H1 (cell line): ENCODE data around the gene CAPN14. TPM values are rescaled to one million over a fixed set of nuclear protein-coding genes. Genes with fewer than 3 reads are reported as not detected.
A peak's percentile ranks its signal among the peaks of the same experiment; 100 is the strongest.

Source experiments
- CTCF ChIA-PET: fragments of 300-600 bp; sonication (Branson Sonifier 250); formaldehyde crosslinking; loops from one replicate; lab custom pipeline; 2021; ENCODE audit not compliant: partially characterized antibody; lab: Charles Lee
- POLR2A ChIA-PET: fragments of 300-600 bp; sonication (Branson Sonifier 250); formaldehyde crosslinking; loops from one replicate; lab custom pipeline; 2021; ENCODE audit warnings: inconsistent platforms; ENCODE audit not compliant: partially characterized antibody; lab: Charles Lee
- DNase-seq, 2 experiments: peaks; one replicate each; pipeline versions ENCODE4 v3.0.0 to v3.0.0-alpha.2; 2010 to 2022; ENCODE audit warnings: low spot score in 2 of 2, low read depth in 1 of 2, mixed read lengths in 1 of 2
- FAIRE-seq: peaks from 2 replicates; lab custom pipeline; 2011; peaks lifted over from hg19 to GRCh38; lab: Jason Lieb, UNC
- H2AFZ ChIP-seq: 2 replicates; pipeline ENCODE4 v1.8.1; 2012; ENCODE audit warnings: low read length, inconsistent platforms
- H2AK5ac ChIP-seq: 2 replicates; pipeline ENCODE4 v1.6.1; 2013; ENCODE audit warnings: low read depth, low read length
- H2BK120ac ChIP-seq: replicated peaks from 2 replicates; pipeline ENCODE3; 2013; ENCODE audit warnings: low read depth, low read length, inconsistent platforms
- H2BK12ac ChIP-seq: 2 replicates; pipeline ENCODE4 v1.6.1; 2013; ENCODE audit warnings: low read depth, low read length
- H2BK15ac ChIP-seq: 2 replicates; pipeline ENCODE4 v1.6.1; 2013; ENCODE audit warnings: low read length
- H2BK20ac ChIP-seq: 2 replicates; pipeline ENCODE4 v1.6.1; 2013; ENCODE audit warnings: low read length
- H2BK5ac ChIP-seq: 2 replicates; pipeline ENCODE4 v1.6.1; 2013; ENCODE audit warnings: low read depth, low read length
- H3K14ac ChIP-seq: 2 replicates; pipeline ENCODE4 v1.6.1; 2013; ENCODE audit warnings: inconsistent platforms; ENCODE audit not compliant: insufficient read length
- H3K18ac ChIP-seq: 2 replicates; pipeline ENCODE4 v1.6.1; 2013; ENCODE audit warnings: low read length; ENCODE audit errors: extremely low read depth
- H3K23ac ChIP-seq: 2 replicates; pipeline ENCODE4 v1.6.1; 2013; ENCODE audit warnings: inconsistent platforms; ENCODE audit not compliant: insufficient read length
- H3K23me2 ChIP-seq: 2 replicates; pipeline ENCODE4 v1.6.1; 2013; ENCODE audit warnings: low read depth, low read length
- H3K27ac ChIP-seq: 2 replicates; pipeline ENCODE4 v1.6.1; 2011; ENCODE audit warnings: low read depth, low read length, inconsistent platforms
- H3K27me3 ChIP-seq, 4 experiments: replicated peaks in 1 of 4; 1 replicate in 1 of 4; 2 replicates in 3 of 4; pipeline versions ENCODE4 v1.6.1 to v1.8.1; 2011 to 2013; ENCODE audit warnings: low read length in 3 of 4, mild to moderate bottlenecking in 3 of 4, inconsistent platforms in 2 of 4, mixed read lengths in 2 of 4, moderate library complexity in 1 of 4; ENCODE audit not compliant: control insufficient read depth in 3 of 4, insufficient read depth in 3 of 4; ENCODE audit errors: extremely low read depth in 1 of 4
- H3K36me3 ChIP-seq, 4 experiments: 2 replicates each; pipeline versions ENCODE4 v1.6.1 to v1.8.1; 2011 to 2013; ENCODE audit warnings: mild to moderate bottlenecking in 4 of 4, low read length in 3 of 4, moderate library complexity in 2 of 4, control low read depth in 1 of 4, inconsistent platforms in 1 of 4; ENCODE audit not compliant: insufficient read depth in 4 of 4, control insufficient read depth in 2 of 4
- H3K4ac ChIP-seq: replicated peaks from 2 replicates; pipeline ENCODE3; 2013; ENCODE audit warnings: low read length, low read depth, mixed read lengths, inconsistent platforms; ENCODE audit not compliant: insufficient read length
- H3K4me1 ChIP-seq, 4 experiments: replicated peaks in 1 of 4; 1 replicate in 1 of 4; 2 replicates in 3 of 4; pipeline versions ENCODE4 v1.6.1 to v1.8.1; 2011 to 2013; ENCODE audit warnings: low read length in 3 of 4, inconsistent platforms in 2 of 4, mixed read lengths in 1 of 4; ENCODE audit not compliant: insufficient read depth in 4 of 4, control insufficient read depth in 3 of 4
- H3K4me2 ChIP-seq, 2 experiments: 2 replicates each; pipeline versions ENCODE4 v1.6.1 to v1.8.1; 2011 to 2013; ENCODE audit warnings: low read depth in 2 of 2, low read length in 2 of 2, control low read depth in 1 of 2, inconsistent platforms in 1 of 2, mild to moderate bottlenecking in 1 of 2; ENCODE audit not compliant: insufficient read depth in 1 of 2
- H3K4me3 ChIP-seq, 4 experiments: fragments of 200-600, 300-600 bp in 1 of 4; sonication (generic), shearing (Covaris generic), sonication (Bioruptor Twin) in 1 of 4; 2 replicates each; pipeline versions ENCODE4 v1.5.1 to v1.8.1; 2011 to 2016; ENCODE audit warnings: low read length in 4 of 4, low read depth in 3 of 4, control low read depth in 2 of 4, inconsistent platforms in 2 of 4, mild to moderate bottlenecking in 2 of 4, mixed read lengths in 1 of 4, moderate library complexity in 1 of 4; ENCODE audit not compliant: insufficient read depth in 2 of 4; ENCODE audit errors: extremely low read depth in 1 of 4
- H3K56ac ChIP-seq: replicated peaks from 2 replicates; pipeline ENCODE3; 2013; ENCODE audit warnings: low read depth, mild to moderate bottlenecking, mixed read lengths, low read length, inconsistent platforms; ENCODE audit not compliant: insufficient read length
- H3K79me1 ChIP-seq: 2 replicates; pipeline ENCODE4 v1.6.1; 2013; ENCODE audit warnings: low read depth, low read length, control low read depth
- H3K79me2 ChIP-seq, 2 experiments: 2 replicates each; pipeline versions ENCODE4 v1.6.1 to v1.8.1; 2012 to 2013; ENCODE audit warnings: low read length in 2 of 2, mild to moderate bottlenecking in 2 of 2, inconsistent platforms in 1 of 2; ENCODE audit not compliant: insufficient read depth in 2 of 2, control insufficient read depth in 1 of 2
- H3K9ac ChIP-seq, 4 experiments: replicated peaks in 1 of 4; 1 replicate in 1 of 4; 2 replicates in 3 of 4; pipeline versions ENCODE4 v1.6.1 to v1.8.1; 2011 to 2013; ENCODE audit warnings: low read depth in 3 of 4, low read length in 3 of 4, control low read depth in 2 of 4, mild to moderate bottlenecking in 2 of 4, moderate library complexity in 2 of 4, inconsistent platforms in 1 of 4; ENCODE audit errors: extremely low read depth in 1 of 4
- H3K9me3 ChIP-seq, 2 experiments: 2 replicates each; pipeline versions ENCODE4 v1.6.1 to v1.8.1; 2012 to 2013; ENCODE audit warnings: mild to moderate bottlenecking in 2 of 2, moderate library complexity in 2 of 2, control low read depth in 1 of 2, inconsistent platforms in 1 of 2, low read depth in 1 of 2, low read length in 1 of 2, mixed read lengths in 1 of 2; ENCODE audit not compliant: insufficient read depth in 2 of 2
- H4K20me1 ChIP-seq, 2 experiments: replicated peaks in 1 of 2; 2 replicates each; pipeline versions ENCODE3 to v1.8.1; 2011 to 2013; ENCODE audit warnings: inconsistent platforms in 2 of 2, low read length in 2 of 2, mild to moderate bottlenecking in 1 of 2; ENCODE audit not compliant: insufficient read depth in 2 of 2, control insufficient read depth in 1 of 2
- H4K5ac ChIP-seq: 2 replicates; pipeline ENCODE4 v1.6.1; 2013; ENCODE audit warnings: low read length, low read depth, mixed read lengths, inconsistent platforms; ENCODE audit not compliant: insufficient read length
- H4K8ac ChIP-seq: 2 replicates; pipeline ENCODE4 v1.8.0; 2013; ENCODE audit warnings: mild to moderate bottlenecking, moderate library complexity, low read length, inconsistent platforms; ENCODE audit not compliant: insufficient read depth; ENCODE audit errors: extremely low read depth
- H4K91ac ChIP-seq: replicated peaks from 2 replicates; pipeline ENCODE3; 2013; ENCODE audit warnings: low read length, mixed read lengths, inconsistent platforms; ENCODE audit not compliant: insufficient read length
- ASH2L ChIP-seq: fragments of 200-600, 300-600 bp; sonication (generic); IDR thresholded peaks from one replicate; pipeline ENCODE4 v1.7.1; 2017; ENCODE audit warnings: low read length
- CBX5 ChIP-seq: fragments of 300-800, 300-1000 bp; sonication (generic); IDR thresholded peaks from 2 replicates; pipeline ENCODE4 v1.7.1; 2016; ENCODE audit warnings: antibody characterized with exemption, low read length, low read depth
- CTCF ChIP-seq, 3 experiments: IDR thresholded peaks; 1 replicate in 2 of 3; 2 replicates in 1 of 3; pipeline versions ENCODE4 v1.5.1 to v1.6.1; 2011; ENCODE audit warnings: low read length in 3 of 3, mild to moderate bottlenecking in 3 of 3, inconsistent platforms in 2 of 3, low read depth in 1 of 3, moderate library complexity in 1 of 3; ENCODE audit not compliant: insufficient read depth in 1 of 3; ENCODE audit errors: control extremely low read depth in 1 of 3
- EZH2 ChIP-seq: fragments of 200-600 bp; sonication (generic); IDR thresholded peaks from 2 replicates; pipeline ENCODE4 v1.7.1; 2012; ENCODE audit warnings: low read depth, mild to moderate bottlenecking, moderate library complexity, low read length, inconsistent platforms; ENCODE audit not compliant: severe bottlenecking
- FOSL1 ChIP-seq: IDR thresholded peaks from 2 replicates; pipeline ENCODE4 v1.6.1; 2011; ENCODE audit warnings: mild to moderate bottlenecking, low read depth, low read length, moderate library complexity; ENCODE audit not compliant: insufficient read depth
- JUN ChIP-seq: IDR thresholded peaks from 2 replicates; pipeline ENCODE4 v1.6.1; 2011; ENCODE audit warnings: low read depth, mild to moderate bottlenecking, improper control_type of control experiment, low read length
- KDM1A ChIP-seq: fragments of 200-600, 300-600 bp; sonication (generic); IDR thresholded peaks from 2 replicates; pipeline ENCODE4 v1.7.1; 2016; ENCODE audit warnings: mild to moderate bottlenecking, low read length, borderline replicate concordance
- KDM4A ChIP-seq: IDR thresholded peaks from one replicate; pipeline ENCODE4 v1.7.1; 2012; ENCODE audit warnings: low read depth, mild to moderate bottlenecking, moderate library complexity, low read length, inconsistent platforms; ENCODE audit not compliant: severe bottlenecking
- NANOG ChIP-seq: IDR thresholded peaks from 2 replicates; pipeline ENCODE4 v1.6.1; 2011; ENCODE audit warnings: low read length, low read depth, mild to moderate bottlenecking, inconsistent platforms; ENCODE audit not compliant: insufficient read depth, poor library complexity, severe bottlenecking
- RBBP5 ChIP-seq: IDR thresholded peaks from 2 replicates; pipeline ENCODE4 v1.7.1; 2012; ENCODE audit warnings: low read depth, mild to moderate bottlenecking, inconsistent platforms, low read length, moderate library complexity, borderline replicate concordance
- RFX5 ChIP-seq: IDR thresholded peaks from 2 replicates; pipeline ENCODE4 v1.6.1; 2011; ENCODE audit warnings: low read depth, low read length, improper control_type of control experiment, borderline replicate concordance
- WGBS, 2 experiments: shearing (Covaris generic) in 1 of 2; methylation state at CpG; one replicate each; pipeline versions ENCODE4 v1.1.6 to v1.1.7; 2013 to 2015; ENCODE audit warnings: low lambda C conversion rate in 2 of 2, mixed read lengths in 2 of 2, inconsistent platforms in 1 of 2, low coverage in 1 of 2, missing lambda C conversion rate in 1 of 2; ENCODE audit not compliant: insufficient replicate concordance in 2 of 2, insufficient coverage in 1 of 2, insufficient read length in 1 of 2; ENCODE audit errors: extremely low coverage in 1 of 2, missing lambda C conversion rate in 1 of 2; 5-methylcytosine and 5-hydroxymethylcytosine counted together
- polyA plus RNA-seq, 7 experiments: library from polyadenylated mRNA; depleted of rRNA in 3 of 7; stranded (reverse) in 5 of 7; unstranded in 2 of 7; fragments of >200 nt in 5 of 7; fragments of 200-250 nt in 2 of 7; gene quantifications; 1 replicate in 5 of 7; 2 replicates in 1 of 7; 4 replicates in 1 of 7; pipeline versions ENCODE4 v1.2.1 to v1.2.3, GENCODE V29; 2011 to 2013; ENCODE audit warnings: missing spikeins in 2 of 7, mixed read lengths in 2 of 7
- total RNA-seq: library from RNA; stranded (reverse); fragmentation: NEBNext Ultra II Directional; extraction: Animal tissue kit (Norgen Biotek cat#: 25700); gene quantifications from 2 replicates; pipeline ENCODE4 v1.2.1, GENCODE V29; 2021

CAPN14 gene
- total and polyA plus RNA-seq, 2 of the 8 experiments (the other 6 are each of a cell fraction or from before 2014, with no cell fraction given), result 0.07 TPM; not detected in 1

GRCh38 chr2:31163011-31163539 is 54.2 kb downstream of the CAPN14 start:
- no peak for FAIRE-seq
- Histone ChIP-seq H3K4me2 (no peak overlapping the region), H3K4ac (no peak overlapping the region), H2BK120ac (no peak overlapping the region), H4K8ac (no peak overlapping the region), H2AK5ac (no peak overlapping the region), H3K14ac (no peak overlapping the region), H3K27ac (no peak overlapping the region), H3K56ac (no peak overlapping the region), H4K5ac (no peak overlapping the region), H3K4me1 (no peaks in the 10 kb centered on the region), H3K36me3 (no peaks in the 10 kb centered on the region), H3K23me2 (no peaks in the 10 kb centered on the region), H2BK20ac (no peak overlapping the region), H3K9ac (no peak overlapping the region), H4K20me1 (no peaks in the 10 kb centered on the region), H3K4me3 (no peak overlapping the region), H3K9me3 (no peaks in the 10 kb centered on the region), H3K27me3 (no peaks in the 10 kb centered on the region), H2BK15ac (no peak overlapping the region), H2AFZ (no peak overlapping the region), H3K79me2 (no peaks in the 10 kb centered on the region), H2BK5ac (no peak overlapping the region), H3K18ac (no peak overlapping the region), H4K91ac (no peak overlapping the region), H3K79me1 (no peaks in the 10 kb centered on the region), H2BK12ac (no peak overlapping the region), H3K23ac (no peak overlapping the region)
- ChIA-PET POLR2A (no interaction called here), CTCF (interaction anchor here (1.6 kb wide), 1 partner anchor 354 kb away, joined by 3 read pairs; no protein-coding TSS in a partner anchor)
- WGBS, 2 experiments, result 85% methylated on average over 6 of the region's 6 CpGs; no CpG with 5 or more reads in 1 of the 2 experiments
- DNase-seq, result peak in 1 of 2 experiments; percentile 11
- TF ChIP-seq CBX5, result no peak
- no peak for TF ChIP-seq RFX5
- no peak for TF ChIP-seq CTCF (IDR thresholded peaks at IDR 0.05; ENCODE audit: control extremely low read depth in 1 of 3, insufficient read depth in 1 of 3, low read depth in 1 of 3, low read length in 3 of 3)
- TF ChIP-seq JUN, result no peak
- no peak for TF ChIP-seq ASH2L
- no peak for TF ChIP-seq KDM1A
- TF ChIP-seq KDM4A, result no peak
- TF ChIP-seq FOSL1, result no peak
- no peak for TF ChIP-seq NANOG
- no peak for TF ChIP-seq RBBP5
- no peak for TF ChIP-seq EZH2
